AG09309 (cell line): ENCODE results near the gene RERE.
"Not testable (repeated sequence)": the region's sequence is repeated elsewhere in the genome, so short reads cannot be mapped to it uniquely, and the experiment has no call there.

Experiments used
- DNase-seq: peaks from one replicate; pipeline ENCODE4 v3.0.0-alpha.2; 2010; ENCODE audit warnings: low read depth
- H3K4me3 ChIP-seq: 2 replicates; pipeline ENCODE4 v1.5.1; 2011; ENCODE audit warnings: mild to moderate bottlenecking, low read depth, low read length, moderate library complexity; ENCODE audit not compliant: control insufficient read depth
- CTCF ChIP-seq: IDR thresholded peaks from 2 replicates; pipeline ENCODE4 v1.5.1; 2011; ENCODE audit warnings: mild to moderate bottlenecking, low read depth, low read length, inconsistent platforms; ENCODE audit not compliant: insufficient read depth, control insufficient read depth; ENCODE audit errors: missing control alignments

Gene RERE

GRCh38 chr1:8506456-8506855, 311.0 kb downstream of the RERE start:
- TF ChIP-seq CTCF: no peak
- DNase-seq: no peak
- no peak overlapping the region for H3K4me3 ChIP-seq

GRCh38 chr1:8503842-8504241, 313.6 kb downstream of the RERE start:
- DNase-seq: no peak
- H3K4me3 ChIP-seq: no peak overlapping the region
- TF ChIP-seq CTCF: no peak

- not testable (repeated sequence) for H3K4me3 ChIP-seq, DNase-seq
Observed at GRCh38 chr1:8502949-8503348, 314.5 kb downstream of the RERE start.

GRCh38 chr1:8497210-8497819, 320.1 kb downstream of the RERE start:
- no peak for TF ChIP-seq CTCF
- no peak overlapping the region for H3K4me3 ChIP-seq
- peak; percentile 52 for DNase-seq

GRCh38 chr1:8496473-8496872, 321.0 kb downstream of the RERE start:
- no peak for TF ChIP-seq CTCF
- no peak overlapping the region for H3K4me3 ChIP-seq
- DNase-seq: no peak

- no peak for DNase-seq
- TF ChIP-seq CTCF: no peak
- H3K4me3 ChIP-seq: no peak overlapping the region
Observed at GRCh38 chr1:8495928-8496401, 321.5 kb downstream of the RERE start.

GRCh38 chr1:8494681-8495080, 322.8 kb downstream of the RERE start:
- no peak overlapping the region for H3K4me3 ChIP-seq
- DNase-seq: no peak
- no peak for TF ChIP-seq CTCF
